Measurements from ENCODE around the gene TMEM145. TPM values are rescaled to one million over a fixed set of nuclear protein-coding genes. Genes with fewer than 3 reads are reported as not detected.

Gene TMEM145
- total RNA-seq, 4 donors from 2014 or later: not detected

- in situ Hi-C loops (cut with MboI; ENCODE audit: low pct_ligation_motif_present in 1 of 4, low pct_unique_long_range_greater_than_20kb in 1 of 4, low sequenced_read_pairs in 3 of 4) (no loop called here), intact Hi-C loops (cut with DNase I; ENCODE audit: low total_unique reads) (no loop called here)
- Histone ChIP-seq H3K9me3 (no peaks in the 10 kb centered on the region), H3K4me1 (no peaks in the 10 kb centered on the region), H3K27ac (no peak overlapping the region), H3K36me3 (peaks cover 0 to 8% (median 0%) of the 10 kb centered on the region in 4 donors), H3K4me3 (no peak overlapping the region), H3K27me3 (no peaks in the 10 kb centered on the region)
- TF ChIP-seq POLR2AphosphoS5 (IDR thresholded peaks at IDR 0.05): no peak
- TF ChIP-seq POLR2A (IDR thresholded peaks at IDR 0.05): no peak
- no peak for TF ChIP-seq CTCF (IDR thresholded peaks at IDR 0.05)
- no peak for TF ChIP-seq EP300 (IDR thresholded peaks at IDR 0.05; ENCODE audit: low read depth)
- 85 to 87% methylated on average over 3 to 17 of the region's 17 CpGs for WGBS, 2 donors (ENCODE audit: low coverage in 1 of 2)
- DNase-seq: no peak
Measured at GRCh38 chr19:42363614-42364346, 50.7 kb downstream of the TMEM145 start.

- in situ Hi-C loops (cut with MboI; ENCODE audit: low pct_ligation_motif_present in 1 of 4, low pct_unique_long_range_greater_than_20kb in 1 of 4, low sequenced_read_pairs in 3 of 4): no loop called here
- H3K36me3 ChIP-seq: peaks cover 0 to 8% (median 0%) of the 10 kb centered on the region in 4 donors
- peak overlapping the region in 1 of 4 donors; percentile 5 for H3K27ac ChIP-seq
Measured at GRCh38 chr19:42366673-42367072, 53.6 kb downstream of the TMEM145 start.

DNA sequence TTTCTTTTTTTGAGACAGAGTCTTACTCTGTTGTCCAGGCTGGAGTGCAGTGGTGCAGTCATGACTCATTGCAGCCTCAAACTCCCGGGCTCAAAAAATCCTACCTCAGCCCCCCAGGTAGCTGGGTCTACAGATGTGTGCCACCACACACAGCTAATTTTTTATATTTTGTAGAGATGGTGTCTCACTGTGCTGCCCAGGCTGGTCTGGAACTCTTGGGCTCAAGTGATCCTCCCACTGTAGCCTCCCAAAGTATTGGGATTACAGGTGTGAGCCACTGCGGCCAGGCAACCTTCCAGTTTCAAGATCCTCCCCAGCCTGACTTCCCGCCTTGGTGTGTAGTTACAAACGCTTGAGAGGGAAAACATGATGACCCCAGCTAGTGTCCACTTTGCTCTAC is 54.8 kb downstream of the TMEM145 start:
- Histone ChIP-seq H3K4me1 (no peaks in the 10 kb centered on the region), H3K4me3 (no peak overlapping the region), H3K36me3 (peaks cover 0 to 7% (median 0%) of the 10 kb centered on the region in 4 donors), H3K27ac (no peak overlapping the region), H3K9me3 (no peaks in the 10 kb centered on the region), H3K27me3 (no peaks in the 10 kb centered on the region)
- intact Hi-C loops (cut with DNase I; ENCODE audit: low total_unique reads) (no loop called here), in situ Hi-C loops (cut with MboI; ENCODE audit: low pct_ligation_motif_present in 1 of 4, low pct_unique_long_range_greater_than_20kb in 1 of 4, low sequenced_read_pairs in 3 of 4) (no loop called here)
- TF ChIP-seq CTCF (IDR thresholded peaks at IDR 0.05) (no peak), POLR2A (IDR thresholded peaks at IDR 0.05) (no peak), EP300 (IDR thresholded peaks at IDR 0.05; ENCODE audit: low read depth) (no peak), POLR2AphosphoS5 (IDR thresholded peaks at IDR 0.05) (no peak)
- WGBS, 2 donors (ENCODE audit: low coverage in 1 of 2): 91% methylated on average over 4 of the region's 4 CpGs; no CpG with 5 or more reads in 1 of the 2 donors
- no peak for DNase-seq

More at GRCh38 chr19:42366673-42367072, 53.6 kb downstream of the TMEM145 start:
- TF ChIP-seq POLR2AphosphoS5 (IDR thresholded peaks at IDR 0.05) (no peak), CTCF (IDR thresholded peaks at IDR 0.05) (no peak), POLR2A (IDR thresholded peaks at IDR 0.05) (no peak), EP300 (IDR thresholded peaks at IDR 0.05; ENCODE audit: low read depth) (no peak)
- DNase-seq: no peak
- H3K4me1 ChIP-seq: no peaks in the 10 kb centered on the region
- H3K27me3 ChIP-seq: no peaks in the 10 kb centered on the region
- intact Hi-C loops (cut with DNase I; ENCODE audit: low total_unique reads): no loop called here
- WGBS, 2 donors (ENCODE audit: low coverage in 1 of 2): 80% methylated on average over 1 of the region's 1 CpG; no CpG with 5 or more reads in 1 of the 2 donors
- H3K9me3 ChIP-seq: no peaks in the 10 kb centered on the region
- H3K4me3 ChIP-seq: no peak overlapping the region

- Histone ChIP-seq H3K4me3 (no peak overlapping the region), H3K27me3 (no peaks in the 10 kb centered on the region), H3K36me3 (peaks cover 0 to 2% (median 0%) of the 10 kb centered on the region in 4 donors), H3K9me3 (no peaks in the 10 kb centered on the region), H3K27ac (no peak overlapping the region), H3K4me1 (no peaks in the 10 kb centered on the region)
- intact Hi-C loops (cut with DNase I; ENCODE audit: low total_unique reads): no loop called here
- TF ChIP-seq EP300 (IDR thresholded peaks at IDR 0.05; ENCODE audit: low read depth): no peak
- TF ChIP-seq POLR2AphosphoS5 (IDR thresholded peaks at IDR 0.05): no peak
- WGBS, 2 donors (ENCODE audit: low coverage in 1 of 2): 95% methylated on average over 4 to 11 of the region's 11 CpGs
- DNase-seq: no peak
- in situ Hi-C loops (cut with MboI; ENCODE audit: low pct_ligation_motif_present in 1 of 4, low pct_unique_long_range_greater_than_20kb in 1 of 4, low sequenced_read_pairs in 3 of 4): no loop called here
Measured at GRCh38 chr19:42368360-42368759, 55.3 kb downstream of the TMEM145 start.

Measured in transverse colon (tissue), 4 donors.